Esophagus muscularis mucosa (tissue), 3 donors: ENCODE data around the gene LAD1.

Experiments used
- CTCF ChIP-seq, 3 experiments: fragments of 200-600 bp in 2 of 3; fragments of 450-650 bp in 1 of 3; sonication (generic) in 2 of 3; IDR thresholded peaks; one replicate each; pipeline ENCODE4 v1.5.1; 2017 to 2019; ENCODE audit warnings: antibody characterized with exemption in 3 of 3, mild to moderate bottlenecking in 2 of 3, moderate library complexity in 1 of 3
- EP300 ChIP-seq: sonication (generic); formaldehyde crosslinking; IDR thresholded peaks from one replicate; pipeline ENCODE4 v1.6.1; 2017; ENCODE audit warnings: antibody characterized with exemption

- TF ChIP-seq CTCF (IDR thresholded peaks at IDR 0.05): no peak
- TF ChIP-seq EP300: no peak
Observed at GRCh38 chr1:201371792-201372191, 27.3 kb downstream of the LAD1 start.
